GM23248 (cell line): ENCODE measurements around the gene CAB39. TPM values are rescaled to one million over a fixed set of nuclear protein-coding genes. Genes with fewer than 3 reads are reported as not detected.

ENCODE experiments used
- DNase-seq: peaks from one replicate; pipeline ENCODE4 v3.0.0-alpha.2; 2015
- H2AFZ ChIP-seq: fragments of 200-600 bp; sonication (generic); 2 replicates; pipeline ENCODE4 v1.6.1; 2016; ENCODE audit warnings: antibody characterized with exemption
- H3F3A ChIP-seq: fragments of 200-600 bp; sonication (generic); 2 replicates; pipeline ENCODE4 v1.6.1; 2016; ENCODE audit warnings: mild to moderate bottlenecking, antibody characterized with exemption, mixed run types; ENCODE audit not compliant: insufficient read depth
- H3K27ac ChIP-seq: fragments of 200-600 bp; sonication (generic); 2 replicates; pipeline ENCODE4 v1.5.1; 2016; ENCODE audit warnings: mild to moderate bottlenecking
- H3K27me3 ChIP-seq: fragments of 200-600 bp; sonication (generic); replicated peaks from 2 replicates; pipeline ENCODE4 v1.6.1; 2016; ENCODE audit warnings: mild to moderate bottlenecking; ENCODE audit not compliant: insufficient read depth
- H3K36me3 ChIP-seq: fragments of 200-600 bp; sonication (generic); 2 replicates; pipeline ENCODE4 v1.6.1; 2016; ENCODE audit warnings: low read depth, mild to moderate bottlenecking
- H3K4me1 ChIP-seq: fragments of 200-600 bp; sonication (generic); 2 replicates; pipeline ENCODE4 v1.6.1; 2016; ENCODE audit warnings: mild to moderate bottlenecking; ENCODE audit not compliant: insufficient read depth
- H3K4me2 ChIP-seq: fragments of 200-600 bp; sonication (generic); one replicate; pipeline ENCODE4 v1.6.1; 2016; ENCODE audit warnings: mild to moderate bottlenecking; ENCODE audit not compliant: unreplicated experiment
- H3K4me3 ChIP-seq: fragments of 200-600 bp; sonication (generic); 2 replicates; pipeline ENCODE4 v1.5.1; 2016; ENCODE audit warnings: mild to moderate bottlenecking
- H3K79me2 ChIP-seq: fragments of 200-600 bp; sonication (generic); 2 replicates; pipeline ENCODE4 v1.6.1; 2016; ENCODE audit warnings: mild to moderate bottlenecking; ENCODE audit not compliant: insufficient read depth
- H3K9ac ChIP-seq: fragments of 200-600 bp; sonication (generic); 2 replicates; pipeline ENCODE4 v1.6.1; 2016; ENCODE audit warnings: mild to moderate bottlenecking
- H3K9me2 ChIP-seq: fragments of 200-600 bp; sonication (generic); 2 replicates; pipeline ENCODE4 v1.6.1; 2016; ENCODE audit warnings: mixed run types, mild to moderate bottlenecking, moderate library complexity; ENCODE audit not compliant: insufficient read depth
- H3K9me3 ChIP-seq: fragments of 200-600 bp; sonication (generic); one replicate; pipeline ENCODE4 v1.6.1; 2017; ENCODE audit warnings: low read depth
- H4K20me1 ChIP-seq: fragments of 200-600 bp; sonication (generic); 2 replicates; pipeline ENCODE4 v1.6.0; 2016; ENCODE audit not compliant: insufficient read depth
- EZH2 ChIP-seq: fragments of 200-600 bp; sonication (generic); IDR thresholded peaks from 2 replicates; pipeline ENCODE4 v1.6.1; 2018; ENCODE audit warnings: antibody characterized with exemption, mild to moderate bottlenecking; ENCODE audit not compliant: insufficient read depth, poor library complexity, severe bottlenecking
- EZH2phosphoT487 ChIP-seq: fragments of 200-600 bp; sonication (generic); IDR thresholded peaks from 2 replicates; pipeline ENCODE4 v1.6.1; 2018; ENCODE audit warnings: antibody characterized with exemption, moderate library complexity, mild to moderate bottlenecking, low read depth; ENCODE audit not compliant: insufficient read depth
- WGBS, 2 experiments: methylation state at CpG; one replicate each; pipeline ENCODE4 v1.1.6; 2015 to 2017; ENCODE audit warnings: low lambda C conversion rate in 2 of 2, low coverage in 1 of 2; ENCODE audit errors: missing lambda C conversion rate in 2 of 2; 5-methylcytosine and 5-hydroxymethylcytosine counted together
- in situ Hi-C: fragments of 300-500 bp; cut with MboI; formaldehyde crosslinking; loops from 2 replicates; pipeline ENCODE4 v1.15.0; 2020
- polyA plus RNA-seq: library from polyadenylated mRNA; unstranded; fragments of >200 nt; fragmentation: Nextera tagmentation; extraction: Ambion mirVana; gene quantifications from 2 replicates; pipeline ENCODE4 v1.2.1, GENCODE V29; 2016
- total RNA-seq: library from RNA; depleted of rRNA; stranded (reverse); fragments of >200 nt; shearing (Covaris generic); gene quantifications from 2 replicates; pipeline ENCODE4 v1.2.3, GENCODE V29; 2014

The CAB39 gene
- total and polyA plus RNA-seq, 2 experiments from 2014 or later = 22.7 to 52.1 TPM

DNA sequence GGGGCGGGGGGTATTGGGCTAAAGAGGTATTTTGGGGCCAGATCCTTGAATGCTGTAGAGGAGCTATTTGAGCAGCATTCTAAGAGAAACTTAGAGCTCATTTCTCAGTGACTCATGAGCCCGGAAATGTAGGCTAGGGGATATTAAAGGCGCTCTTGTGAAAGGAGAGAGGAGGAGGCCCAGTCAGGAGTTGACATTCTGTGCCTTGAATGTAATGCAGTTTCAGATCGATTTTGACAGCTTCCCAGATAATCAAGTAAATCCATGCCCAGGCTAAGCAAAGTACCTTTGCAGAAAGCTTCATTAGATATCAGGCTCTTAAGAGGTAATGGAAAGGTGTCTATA, 1.5 kb downstream of the CAB39 start:
- TF ChIP-seq EZH2phosphoT487 = no peak
- no peak for TF ChIP-seq EZH2
- Histone ChIP-seq H3K79me2 (peaks cover 62% of the 10 kb centered on the region), H3K27ac (peak overlapping the region; percentile 86), H3K9me2 (no peaks in the 10 kb centered on the region), H3K9me3 (no peaks in the 10 kb centered on the region), H4K20me1 (peaks cover 13% of the 10 kb centered on the region), H3K4me2 (peak overlapping the region; percentile 94), H3K36me3 (no peaks in the 10 kb centered on the region), H2AFZ (peak overlapping the region; percentile 54), H3F3A (0 out of 2 replicates have a peak, but pooled peaks cover 19% of the 10 kb centered on the region), H3K4me3 (peak overlapping the region; percentile 93), H3K27me3 (no peaks in the 10 kb centered on the region), H3K4me1 (peaks cover 25% of the 10 kb centered on the region), H3K9ac (peak overlapping the region; percentile 91)
- in situ Hi-C loops = loop anchor here (10.0 kb wide), 1 partner anchor 91 kb away; no protein-coding TSS in a partner anchor
- WGBS, 2 experiments = 0% methylated on average over 4 of the region's 4 CpGs
- DNase-seq = peak; percentile 89

DNA sequence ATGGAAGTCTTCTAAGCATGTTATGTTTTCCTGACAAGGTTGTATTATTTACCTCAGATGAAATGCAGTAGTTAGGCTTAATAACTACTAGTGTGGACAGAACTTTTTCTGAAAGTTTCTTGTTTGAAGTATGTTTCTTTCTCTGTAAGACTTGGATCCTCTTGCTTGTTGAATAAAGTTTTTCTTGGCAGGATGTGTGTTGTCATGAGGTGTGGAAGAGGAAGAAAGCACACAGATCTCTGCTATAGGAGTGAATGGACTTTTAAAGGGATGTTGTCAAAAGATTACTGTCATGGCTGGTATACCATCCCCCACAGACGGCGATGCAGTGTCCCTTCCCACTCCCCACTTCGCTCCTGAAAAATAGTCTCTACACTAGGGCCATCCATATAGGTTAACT, 2.6 kb downstream of the CAB39 start:
- in situ Hi-C loops = loop anchor here (10.0 kb wide), 1 partner anchor 90 kb away; no protein-coding TSS in a partner anchor
- Histone ChIP-seq H3K9me2 (no peaks in the 10 kb centered on the region), H2AFZ (no peak overlapping the region), H3F3A (0 out of 2 replicates have a peak, but pooled peaks cover 19% of the 10 kb centered on the region), H3K4me2 (peak overlapping the region; percentile 94), H3K4me3 (peak overlapping the region; percentile 93), H3K9me3 (no peaks in the 10 kb centered on the region), H3K79me2 (peaks cover 73% of the 10 kb centered on the region), H3K27ac (peak overlapping the region; percentile 86), H3K9ac (peak overlapping the region; percentile 91), H3K4me1 (peaks cover 30% of the 10 kb centered on the region), H3K27me3 (no peaks in the 10 kb centered on the region), H3K36me3 (no peaks in the 10 kb centered on the region), H4K20me1 (peaks cover 13% of the 10 kb centered on the region)
- TF ChIP-seq EZH2phosphoT487 (no peak), EZH2 (no peak)
- 96 to 99% methylated on average over 3 of the region's 3 CpGs for WGBS, 2 experiments
- DNase-seq = peak; percentile 28

DNA sequence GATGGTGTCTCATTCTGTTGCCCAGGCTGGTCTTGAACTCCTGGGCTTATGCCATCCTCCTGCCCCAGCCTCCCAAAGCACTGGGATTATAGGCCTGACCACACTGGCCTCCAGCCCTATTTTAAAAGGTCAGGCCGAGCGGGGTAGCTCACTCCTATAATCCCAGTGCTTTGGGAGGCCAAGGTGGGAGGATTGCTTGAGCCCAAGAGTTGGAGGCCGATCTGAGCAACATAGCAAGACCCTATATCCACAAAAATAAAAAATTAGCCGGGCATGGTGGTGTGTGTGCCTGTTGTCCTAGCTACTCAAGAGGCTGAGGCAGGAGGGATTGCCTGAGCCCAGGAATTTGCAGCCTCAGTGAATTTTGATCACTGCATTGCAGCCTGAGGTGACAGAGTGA, 3.9 kb downstream of the CAB39 start:
- no peaks in the 10 kb centered on the region for H3K9me3 ChIP-seq
- H3K9me2 ChIP-seq = no peaks in the 10 kb centered on the region
- no peak overlapping the region for H2AFZ ChIP-seq
- DNase-seq = no peak
- no peak overlapping the region for H3K9ac ChIP-seq
- peaks cover 23% of the 10 kb centered on the region for H3F3A ChIP-seq
- H4K20me1 ChIP-seq = peaks cover 13% of the 10 kb centered on the region
- no peak overlapping the region for H3K27ac ChIP-seq
- no peak overlapping the region for H3K4me3 ChIP-seq
- H3K36me3 ChIP-seq = no peaks in the 10 kb centered on the region
- 96 to 98% methylated on average over 4 of the region's 4 CpGs for WGBS, 2 experiments
- TF ChIP-seq EZH2phosphoT487 (no peak), EZH2 (no peak)
- in situ Hi-C loops = loop anchor here (10.0 kb wide), 1 partner anchor 88 kb away; no protein-coding TSS in a partner anchor
- H3K27me3 ChIP-seq = no peaks in the 10 kb centered on the region
- H3K4me2 ChIP-seq = no peak overlapping the region
- H3K79me2 ChIP-seq = peaks cover 87% of the 10 kb centered on the region
- H3K4me1 ChIP-seq = peaks cover 37% of the 10 kb centered on the region

- Histone ChIP-seq H3K4me3 (no peak overlapping the region), H2AFZ (no peak overlapping the region), H3K9ac (no peak overlapping the region), H4K20me1 (peaks cover 13% of the 10 kb centered on the region), H3K4me2 (no peak overlapping the region), H3K9me2 (no peaks in the 10 kb centered on the region), H3K36me3 (no peaks in the 10 kb centered on the region), H3K9me3 (no peaks in the 10 kb centered on the region), H3K27me3 (no peaks in the 10 kb centered on the region), H3K79me2 (peaks cover 97% of the 10 kb centered on the region), H3F3A (peaks cover 33% of the 10 kb centered on the region), H3K4me1 (peaks cover 43% of the 10 kb centered on the region), H3K27ac (no peak overlapping the region)
- no peak for DNase-seq
- WGBS, 2 experiments = 71 to 79% methylated on average over 3 of the region's 3 CpGs
- in situ Hi-C loops = loop anchor here (10.0 kb wide), 1 partner anchor 87 kb away; no protein-coding TSS in a partner anchor
- no peak for TF ChIP-seq EZH2
Measured at GRCh38 chr2:230717600-230717999, 5.0 kb downstream of the CAB39 start.

DNA sequence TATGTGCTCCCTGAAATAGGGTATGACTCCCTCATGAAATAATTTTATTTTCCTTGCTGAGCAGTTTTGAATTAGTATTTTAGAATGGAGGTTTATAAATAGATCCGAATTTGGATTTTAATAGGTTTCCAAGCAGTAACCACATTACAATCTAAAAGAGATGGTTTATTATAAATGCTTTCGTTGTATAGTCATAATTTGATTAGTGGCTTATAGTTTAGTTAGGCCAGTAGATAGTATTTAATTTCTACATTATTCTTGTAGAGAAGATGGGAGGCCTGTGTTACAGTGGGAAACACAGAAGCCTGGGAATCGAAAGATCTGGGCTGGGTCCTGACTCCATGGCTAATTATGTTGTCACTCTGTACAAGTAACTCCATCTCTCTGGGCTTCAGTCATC, 6.7 kb downstream of the CAB39 start:
- Histone ChIP-seq H3K27me3 (no peaks in the 10 kb centered on the region), H2AFZ (no peak overlapping the region), H4K20me1 (peaks cover 13% of the 10 kb centered on the region), H3K79me2 (peaks cover 100% of the 10 kb centered on the region), H3K27ac (no peak overlapping the region), H3K9me2 (no peaks in the 10 kb centered on the region), H3K4me2 (no peak overlapping the region), H3K4me3 (no peak overlapping the region), H3K36me3 (no peaks in the 10 kb centered on the region), H3K4me1 (peaks cover 55% of the 10 kb centered on the region), H3K9me3 (no peaks in the 10 kb centered on the region), H3K9ac (no peak overlapping the region), H3F3A (peaks cover 31% of the 10 kb centered on the region)
- in situ Hi-C loops = loop anchor here (10.0 kb wide), 1 partner anchor 85 kb away; no protein-coding TSS in a partner anchor
- 77 to 86% methylated on average over 3 of the region's 3 CpGs for WGBS, 2 experiments
- DNase-seq = no peak
- no peak for TF ChIP-seq EZH2
